H9 (cell line): ENCODE results near the gene PARM1. TPM values are rescaled to one million over a fixed set of nuclear protein-coding genes. Genes with fewer than 3 reads are reported as not detected.
A peak's percentile ranks its signal among the peaks of the same experiment; 100 is the strongest.

Experiments
- DNase-seq: peaks from one replicate; pipeline ENCODE4 v3.0.0-alpha.2; 2017
- H2AFZ ChIP-seq: one replicate; pipeline ENCODE4 v1.6.1; 2013; ENCODE audit warnings: mild to moderate bottlenecking, low read length, control low read depth, moderate library complexity
- H2AK5ac ChIP-seq: 2 replicates; pipeline ENCODE4 v1.6.1; 2013; ENCODE audit warnings: low read length, control low read depth, mixed read lengths; ENCODE audit not compliant: insufficient read length
- H2BK120ac ChIP-seq: one replicate; pipeline ENCODE4 v1.6.1; 2013; ENCODE audit warnings: low read depth, mild to moderate bottlenecking, low read length, control low read depth, inconsistent platforms; ENCODE audit not compliant: poor library complexity, severe bottlenecking
- H2BK12ac ChIP-seq: 2 replicates; pipeline ENCODE4 v1.6.1; 2013; ENCODE audit warnings: low read length, control low read depth, mixed read lengths, low read depth; ENCODE audit not compliant: insufficient read length
- H2BK15ac ChIP-seq: 2 replicates; pipeline ENCODE4 v1.6.1; 2013; ENCODE audit warnings: low read depth, low read length, control low read depth
- H2BK20ac ChIP-seq: one replicate; pipeline ENCODE4 v1.6.1; 2013; ENCODE audit warnings: low read depth, mild to moderate bottlenecking, low read length, control low read depth, inconsistent platforms; ENCODE audit not compliant: poor library complexity, severe bottlenecking
- H2BK5ac ChIP-seq: 2 replicates; pipeline ENCODE4 v1.6.1; 2013; ENCODE audit warnings: low read length, control low read depth, mixed read lengths; ENCODE audit not compliant: insufficient read length
- H3K14ac ChIP-seq: 2 replicates; pipeline ENCODE4 v1.6.1; 2013; ENCODE audit warnings: low read length, control low read depth; ENCODE audit not compliant: insufficient read depth
- H3K18ac ChIP-seq: 2 replicates; pipeline ENCODE4 v1.6.1; 2013; ENCODE audit warnings: low read depth, mild to moderate bottlenecking, mixed read lengths, low read length, control low read depth; ENCODE audit not compliant: insufficient read length
- H3K23ac ChIP-seq: 2 replicates; pipeline ENCODE4 v1.6.1; 2013; ENCODE audit warnings: low read length, control low read depth, mixed read lengths, low read depth; ENCODE audit not compliant: insufficient read length
- H3K23me2 ChIP-seq: 2 replicates; pipeline ENCODE4 v1.6.1; 2013; ENCODE audit warnings: low read depth, mild to moderate bottlenecking, mixed read lengths, low read length, control low read depth; ENCODE audit not compliant: insufficient read length, poor library complexity, severe bottlenecking
- H3K27ac ChIP-seq: 2 replicates; pipeline ENCODE4 v1.5.1; 2013; ENCODE audit warnings: low read length, control low read depth, mixed read lengths, low read depth; ENCODE audit not compliant: insufficient read length
- H3K27me3 ChIP-seq: 2 replicates; pipeline ENCODE4 v1.6.1; 2013; ENCODE audit warnings: low read length, control low read depth, inconsistent platforms; ENCODE audit not compliant: insufficient read depth
- H3K4ac ChIP-seq: 2 replicates; pipeline ENCODE4 v1.6.1; 2013; ENCODE audit warnings: low read depth, mild to moderate bottlenecking, control low read depth, inconsistent platforms, low read length, moderate library complexity
- H3K4me1 ChIP-seq: 2 replicates; pipeline ENCODE4 v1.6.1; 2013; ENCODE audit warnings: low read length, control low read depth, inconsistent platforms; ENCODE audit not compliant: insufficient read depth
- H3K4me2 ChIP-seq: 2 replicates; pipeline ENCODE4 v1.6.1; 2013; ENCODE audit warnings: low read length, control low read depth, mixed read lengths; ENCODE audit not compliant: insufficient read length, insufficient read depth
- H3K56ac ChIP-seq: 2 replicates; pipeline ENCODE4 v1.6.1; 2013; ENCODE audit warnings: low read depth, mild to moderate bottlenecking, mixed read lengths, low read length, control low read depth; ENCODE audit not compliant: insufficient read length
- H3K79me1 ChIP-seq: 2 replicates; pipeline ENCODE4 v1.6.1; 2013; ENCODE audit warnings: low read depth, mild to moderate bottlenecking, moderate library complexity, low read length, control low read depth, inconsistent platforms; ENCODE audit not compliant: insufficient read depth, poor library complexity, severe bottlenecking
- H3K79me2 ChIP-seq: 2 replicates; pipeline ENCODE4 v1.6.1; 2013; ENCODE audit warnings: low read length, control low read depth, inconsistent platforms; ENCODE audit not compliant: insufficient read depth
- H3K9ac ChIP-seq: 2 replicates; pipeline ENCODE4 v1.6.1; 2013; ENCODE audit warnings: low read length, control low read depth, mixed read lengths; ENCODE audit not compliant: insufficient read length; ENCODE audit errors: extremely low read depth
- H3K9me3 ChIP-seq: one replicate; pipeline ENCODE4 v1.6.1; 2013; ENCODE audit warnings: low read depth, low read length, inconsistent platforms; ENCODE audit not compliant: control insufficient read depth
- H3T11ph ChIP-seq: one replicate; pipeline ENCODE4 v1.6.1; 2013; ENCODE audit warnings: mild to moderate bottlenecking, low read length, control low read depth, inconsistent platforms
- H4K20me1 ChIP-seq: one replicate; pipeline ENCODE4 v1.6.1; 2013; ENCODE audit not compliant: control insufficient read depth, insufficient read length, insufficient read depth
- H4K5ac ChIP-seq: 2 replicates; pipeline ENCODE4 v1.6.1; 2013; ENCODE audit warnings: low read depth, mild to moderate bottlenecking, mixed read lengths, low read length, control low read depth; ENCODE audit not compliant: insufficient read length
- H4K8ac ChIP-seq: replicated peaks from 2 replicates; pipeline ENCODE4 v1.6.1; 2013; ENCODE audit warnings: low read length, control low read depth, mixed read lengths, low read depth; ENCODE audit not compliant: insufficient read length
- H4K91ac ChIP-seq: 2 replicates; pipeline ENCODE4 v1.6.1; 2013; ENCODE audit warnings: low read depth, mild to moderate bottlenecking, moderate library complexity, mixed read lengths, low read length, control low read depth; ENCODE audit not compliant: insufficient read length
- H3K27ac Mint-ChIP-seq, 3 experiments: 2 replicates in 2 of 3; 3 replicates in 1 of 3; pipeline ENCODE4 v1.8.0; 2020 to 2021; ENCODE audit warnings: mixed read lengths in 3 of 3, mild to moderate bottlenecking in 1 of 3, moderate library complexity in 1 of 3
- H3K27me3 Mint-ChIP-seq: 2 replicates; pipeline ENCODE4 v1.8.0; 2021; ENCODE audit warnings: low read depth, mild to moderate bottlenecking, moderate library complexity, mixed read lengths
- H3K36me3 Mint-ChIP-seq, 3 experiments: 2 replicates in 2 of 3; 3 replicates in 1 of 3; pipeline ENCODE4 v1.8.0; 2020 to 2021; ENCODE audit warnings: low read depth in 3 of 3, mixed read lengths in 3 of 3; ENCODE audit not compliant: insufficient read depth in 1 of 3
- H3K4me1 Mint-ChIP-seq, 2 experiments: 2 replicates each; pipeline ENCODE4 v1.8.0; 2020; ENCODE audit warnings: mixed read lengths in 2 of 2
- H3K4me3 Mint-ChIP-seq, 2 experiments: 2 replicates in 1 of 2; 3 replicates in 1 of 2; pipeline ENCODE4 v1.8.0; 2020 to 2021; ENCODE audit warnings: mild to moderate bottlenecking in 2 of 2, mixed read lengths in 2 of 2, moderate library complexity in 1 of 2
- H3K9me3 Mint-ChIP-seq, 2 experiments: 2 replicates in 1 of 2; 3 replicates in 1 of 2; pipeline ENCODE4 v1.8.0; 2020; ENCODE audit warnings: mild to moderate bottlenecking in 2 of 2, mixed read lengths in 2 of 2, moderate library complexity in 1 of 2
- WGBS: extraction: QIAGEN DNeasy Blood & Tissue Kit; methylation state at CpG from one replicate; pipeline ENCODE4 v1.1.7; 2013; ENCODE audit warnings: missing lambda C conversion rate, low lambda C conversion rate, mixed read lengths; ENCODE audit not compliant: insufficient read length; ENCODE audit errors: extremely low coverage; 5-methylcytosine and 5-hydroxymethylcytosine counted together
- total RNA-seq: library from RNA; stranded (reverse); gene quantifications from 2 replicates; pipeline ENCODE4 v1.2.1, GENCODE V29; 2021
- TF ChIP-seq, protein P1 (sequence below): fragments of 200-600 bp; sonication (generic); conservative IDR thresholded peaks from 3 replicates; pipeline ENCODE4 v1.8.0; 2021; ENCODE audit warnings: antibody characterized with exemption, mild to moderate bottlenecking

The PARM1 gene
- total RNA-seq, 1 experiment from 2014 or later: 2.0 TPM

- no peak overlapping the region for H2BK20ac ChIP-seq
- no peaks in the 10 kb centered on the region for H3K9me3 Mint-ChIP-seq
- H3K79me1 ChIP-seq: no peaks in the 10 kb centered on the region
- no CpG with 5 or more reads among the region's 6 CpGs for WGBS
- no peak overlapping the region for H3K4me2 ChIP-seq
- H2BK15ac ChIP-seq: no peak overlapping the region
- no peaks in the 10 kb centered on the region for H3K36me3 Mint-ChIP-seq
- H2BK120ac ChIP-seq: no peak overlapping the region
- no peak overlapping the region for H4K8ac ChIP-seq
- no peak for DNase-seq
- H3K27me3 Mint-ChIP-seq: no peaks in the 10 kb centered on the region
- no peak overlapping the region for H3K27ac ChIP-seq
- H3K79me2 ChIP-seq: no peaks in the 10 kb centered on the region
- no peak overlapping the region for H3K23ac ChIP-seq
- no peak overlapping the region for H3K4ac ChIP-seq
- H3K56ac ChIP-seq: no peak overlapping the region
- no peak overlapping the region for H2BK12ac ChIP-seq
- H3K4me3 Mint-ChIP-seq: no peak overlapping the region
- H3K9me3 ChIP-seq: no peaks in the 10 kb centered on the region
- H3K14ac ChIP-seq: no peak overlapping the region
- H3K23me2 ChIP-seq: no peaks in the 10 kb centered on the region
- H2AK5ac ChIP-seq: no peak overlapping the region
- H2AFZ ChIP-seq: no peak overlapping the region
- no peak overlapping the region for H3K18ac ChIP-seq
- TF ChIP-seq, protein P1, sequence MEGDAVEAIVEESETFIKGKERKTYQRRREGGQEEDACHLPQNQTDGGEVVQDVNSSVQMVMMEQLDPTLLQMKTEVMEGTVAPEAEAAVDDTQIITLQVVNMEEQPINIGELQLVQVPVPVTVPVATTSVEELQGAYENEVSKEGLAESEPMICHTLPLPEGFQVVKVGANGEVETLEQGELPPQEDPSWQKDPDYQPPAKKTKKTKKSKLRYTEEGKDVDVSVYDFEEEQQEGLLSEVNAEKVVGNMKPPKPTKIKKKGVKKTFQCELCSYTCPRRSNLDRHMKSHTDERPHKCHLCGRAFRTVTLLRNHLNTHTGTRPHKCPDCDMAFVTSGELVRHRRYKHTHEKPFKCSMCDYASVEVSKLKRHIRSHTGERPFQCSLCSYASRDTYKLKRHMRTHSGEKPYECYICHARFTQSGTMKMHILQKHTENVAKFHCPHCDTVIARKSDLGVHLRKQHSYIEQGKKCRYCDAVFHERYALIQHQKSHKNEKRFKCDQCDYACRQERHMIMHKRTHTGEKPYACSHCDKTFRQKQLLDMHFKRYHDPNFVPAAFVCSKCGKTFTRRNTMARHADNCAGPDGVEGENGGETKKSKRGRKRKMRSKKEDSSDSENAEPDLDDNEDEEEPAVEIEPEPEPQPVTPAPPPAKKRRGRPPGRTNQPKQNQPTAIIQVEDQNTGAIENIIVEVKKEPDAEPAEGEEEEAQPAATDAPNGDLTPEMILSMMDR: no peak
- no peaks in the 10 kb centered on the region for H4K20me1 ChIP-seq
- H3K27me3 ChIP-seq: no peaks in the 10 kb centered on the region
- H3K27ac Mint-ChIP-seq: peak overlapping the region in 1 of 3 experiments; percentile 40; a peak in 1 of 7 replicates
- H4K5ac ChIP-seq: no peak overlapping the region
- H4K91ac ChIP-seq: no peak overlapping the region
- H3K4me1 Mint-ChIP-seq: peaks cover 8 to 14% of the 10 kb centered on the region in 2 experiments
- no peak overlapping the region for H3T11ph ChIP-seq
- H2BK5ac ChIP-seq: no peak overlapping the region
- no peaks in the 10 kb centered on the region for H3K4me1 ChIP-seq
- H3K9ac ChIP-seq: no peak overlapping the region
Observed at GRCh38 chr4:74944354-74944793, 11.5 kb downstream of the PARM1 start.
